Glutamatergic neuron (in vitro differentiated cells): ENCODE data around the gene NCL. TPM values are rescaled to one million over a fixed set of nuclear protein-coding genes. Genes with fewer than 3 reads are reported as not detected.

Experiments used
- DNase-seq: peaks from one replicate; pipeline ENCODE4 v3.0.0; 2022
- H3K27ac Mint-ChIP-seq: one replicate; pipeline ENCODE4 v1.8.0; 2020; ENCODE audit warnings: mild to moderate bottlenecking, mixed read lengths, inconsistent platforms; ENCODE audit not compliant: unreplicated experiment
- H3K27me3 Mint-ChIP-seq: one replicate; pipeline ENCODE4 v1.8.0; 2020; ENCODE audit warnings: mild to moderate bottlenecking, moderate library complexity, mixed read lengths, inconsistent platforms; ENCODE audit not compliant: unreplicated experiment
- H3K36me3 Mint-ChIP-seq: one replicate; pipeline ENCODE4 v1.8.0; 2020; ENCODE audit warnings: mild to moderate bottlenecking, mixed read lengths, inconsistent platforms; ENCODE audit not compliant: unreplicated experiment
- H3K4me1 Mint-ChIP-seq: one replicate; pipeline ENCODE4 v1.8.0; 2020; ENCODE audit warnings: mild to moderate bottlenecking, low read depth, mixed read lengths, inconsistent platforms; ENCODE audit not compliant: unreplicated experiment
- H3K4me3 Mint-ChIP-seq: one replicate; pipeline ENCODE4 v1.8.0; 2020; ENCODE audit warnings: mild to moderate bottlenecking, mixed read lengths, inconsistent platforms; ENCODE audit not compliant: unreplicated experiment
- H3K9me3 Mint-ChIP-seq: one replicate; pipeline ENCODE4 v1.8.0; 2020; ENCODE audit warnings: mild to moderate bottlenecking, moderate library complexity, mixed read lengths, inconsistent platforms; ENCODE audit not compliant: unreplicated experiment
- total RNA-seq: library from RNA; stranded (reverse); fragmentation: NEBNext Ultra II Directional; extraction: Animal tissue kit (Norgen Biotek cat#: 25700); gene quantifications from one replicate; pipeline ENCODE4 v1.2.1, GENCODE V29; 2021; ENCODE audit not compliant: unreplicated experiment
- TF ChIP-seq, protein P1 (sequence below): fragments of 200-600 bp; sonication (generic); IDR thresholded peaks from one replicate; pipeline ENCODE4 v1.5.0; 2021; ENCODE audit not compliant: partially characterized antibody, unreplicated experiment

NCL gene
- total RNA-seq, 1 donor from 2014 or later, result 320 TPM

DNA sequence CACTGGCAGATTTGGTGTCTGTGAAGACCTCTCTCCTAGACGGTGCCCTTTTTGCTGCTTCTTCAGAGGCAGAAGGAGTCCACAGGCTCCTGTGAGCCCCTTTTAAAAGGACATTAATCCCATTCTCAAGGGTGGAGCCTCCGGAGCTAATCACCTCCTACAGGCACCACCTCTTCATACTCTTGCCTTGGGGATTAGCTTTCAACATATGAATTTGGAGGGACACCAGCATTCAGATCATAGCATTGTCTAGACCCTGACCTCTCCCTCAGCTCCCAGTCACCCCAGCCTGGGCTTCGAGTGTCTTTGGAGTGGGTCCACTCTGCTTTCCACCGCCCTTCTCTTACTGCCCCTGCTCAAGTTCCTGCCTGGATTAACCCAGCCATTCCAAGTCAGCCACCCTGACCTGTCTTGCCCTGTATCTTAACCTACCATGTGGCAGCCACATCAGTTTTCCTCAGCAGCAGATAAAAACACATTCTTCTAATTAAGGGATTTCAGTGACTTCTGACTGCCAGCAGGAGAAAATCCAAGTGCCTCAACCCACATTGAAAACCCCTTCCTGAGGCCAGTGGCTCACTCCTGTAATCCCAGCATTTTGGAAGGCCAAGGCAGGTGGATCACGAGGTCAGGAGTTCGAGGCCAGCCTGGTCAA, 6.1 kb upstream of the NCL start:
- Mint-ChIP-seq H3K27ac (no peak overlapping the region), H3K36me3 (peaks cover 6% of the 10 kb centered on the region), H3K27me3 (peaks cover 6% of the 10 kb centered on the region), H3K4me1 (peaks cover 5% of the 10 kb centered on the region), H3K9me3 (peaks cover 4% of the 10 kb centered on the region), H3K4me3 (no peak overlapping the region)
- no peak for DNase-seq
- TF ChIP-seq, protein P1, sequence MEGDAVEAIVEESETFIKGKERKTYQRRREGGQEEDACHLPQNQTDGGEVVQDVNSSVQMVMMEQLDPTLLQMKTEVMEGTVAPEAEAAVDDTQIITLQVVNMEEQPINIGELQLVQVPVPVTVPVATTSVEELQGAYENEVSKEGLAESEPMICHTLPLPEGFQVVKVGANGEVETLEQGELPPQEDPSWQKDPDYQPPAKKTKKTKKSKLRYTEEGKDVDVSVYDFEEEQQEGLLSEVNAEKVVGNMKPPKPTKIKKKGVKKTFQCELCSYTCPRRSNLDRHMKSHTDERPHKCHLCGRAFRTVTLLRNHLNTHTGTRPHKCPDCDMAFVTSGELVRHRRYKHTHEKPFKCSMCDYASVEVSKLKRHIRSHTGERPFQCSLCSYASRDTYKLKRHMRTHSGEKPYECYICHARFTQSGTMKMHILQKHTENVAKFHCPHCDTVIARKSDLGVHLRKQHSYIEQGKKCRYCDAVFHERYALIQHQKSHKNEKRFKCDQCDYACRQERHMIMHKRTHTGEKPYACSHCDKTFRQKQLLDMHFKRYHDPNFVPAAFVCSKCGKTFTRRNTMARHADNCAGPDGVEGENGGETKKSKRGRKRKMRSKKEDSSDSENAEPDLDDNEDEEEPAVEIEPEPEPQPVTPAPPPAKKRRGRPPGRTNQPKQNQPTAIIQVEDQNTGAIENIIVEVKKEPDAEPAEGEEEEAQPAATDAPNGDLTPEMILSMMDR, result no peak

DNA sequence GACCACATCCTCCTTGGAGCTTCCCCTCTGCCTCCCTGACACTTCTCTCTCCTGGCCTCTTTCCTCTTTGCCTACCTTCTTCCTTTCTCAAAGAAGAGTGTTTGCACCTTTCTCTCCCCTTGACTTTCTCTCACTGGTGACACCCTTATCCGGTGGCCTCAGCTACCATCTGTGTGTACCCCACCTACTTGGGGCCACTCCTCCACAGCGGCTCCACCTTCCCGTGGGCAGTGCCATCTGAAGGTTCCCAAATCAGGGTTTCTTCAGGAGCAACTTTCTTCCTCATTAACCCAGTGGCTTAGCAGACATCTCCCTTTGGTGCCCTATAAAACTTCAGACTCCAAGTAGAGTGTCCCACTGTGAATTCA, 5.3 kb upstream of the NCL start:
- H3K27ac Mint-ChIP-seq, result no peak overlapping the region
- peaks cover 6% of the 10 kb centered on the region for H3K36me3 Mint-ChIP-seq
- peaks cover 6% of the 10 kb centered on the region for H3K27me3 Mint-ChIP-seq
- DNase-seq, result no peak
- H3K9me3 Mint-ChIP-seq, result peaks cover 4% of the 10 kb centered on the region
- H3K4me1 Mint-ChIP-seq, result peaks cover 6% of the 10 kb centered on the region
- TF ChIP-seq, protein P1, result no peak
- H3K4me3 Mint-ChIP-seq, result peak overlapping the region; percentile 52

DNA sequence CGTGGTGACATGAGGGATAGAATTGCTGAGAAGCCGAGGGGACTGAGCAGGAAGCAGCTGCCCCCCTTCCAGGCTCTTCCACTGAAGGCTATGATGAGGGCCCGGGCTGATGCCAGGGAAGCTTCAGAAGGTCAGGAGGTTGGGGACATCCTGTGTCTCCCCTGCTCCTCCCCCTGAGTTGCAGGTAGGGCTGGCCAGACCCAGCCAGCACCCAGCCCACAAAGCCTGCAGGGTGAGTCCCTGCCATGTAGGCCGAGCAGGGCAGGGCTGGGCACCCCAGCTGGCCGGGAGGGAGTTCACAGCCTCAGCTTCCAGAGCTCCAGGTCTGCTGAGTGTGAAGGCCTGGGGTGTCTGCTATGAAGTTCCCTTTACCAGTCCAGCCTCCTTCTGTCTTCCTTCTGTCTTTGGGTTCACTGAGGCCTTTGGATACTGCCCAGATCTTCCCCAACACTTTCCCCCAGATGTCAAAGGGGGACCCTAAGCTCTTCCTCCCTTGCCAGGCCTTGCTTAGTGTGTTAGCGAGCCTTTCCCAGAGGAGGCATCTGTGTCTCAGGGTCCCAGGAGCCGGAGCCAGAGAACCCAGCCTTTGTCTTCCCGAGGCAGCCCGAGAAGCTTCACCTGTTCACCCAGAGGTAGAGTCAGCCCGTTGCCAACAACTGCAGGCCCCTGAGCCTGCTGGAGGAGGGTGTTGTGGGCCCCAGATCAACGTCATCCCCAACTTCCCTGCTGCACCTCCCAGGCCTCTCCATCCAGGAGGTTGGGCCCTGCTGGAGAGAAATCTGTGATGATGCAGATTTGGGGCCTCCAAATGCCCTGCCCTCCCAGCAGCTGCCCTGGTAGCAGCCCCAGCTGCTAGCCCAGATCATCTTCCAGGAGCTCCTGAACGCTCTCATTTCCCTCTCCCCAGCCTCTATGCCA, 3.6 kb upstream of the NCL start:
- Mint-ChIP-seq H3K27me3 (peaks cover 11% of the 10 kb centered on the region), H3K36me3 (peaks cover 6% of the 10 kb centered on the region), H3K27ac (peak overlapping the region; percentile 54), H3K4me3 (no peak overlapping the region), H3K4me1 (peaks cover 12% of the 10 kb centered on the region), H3K9me3 (peaks cover 6% of the 10 kb centered on the region)
- TF ChIP-seq, protein P1, result no peak
- no peak for DNase-seq

DNA sequence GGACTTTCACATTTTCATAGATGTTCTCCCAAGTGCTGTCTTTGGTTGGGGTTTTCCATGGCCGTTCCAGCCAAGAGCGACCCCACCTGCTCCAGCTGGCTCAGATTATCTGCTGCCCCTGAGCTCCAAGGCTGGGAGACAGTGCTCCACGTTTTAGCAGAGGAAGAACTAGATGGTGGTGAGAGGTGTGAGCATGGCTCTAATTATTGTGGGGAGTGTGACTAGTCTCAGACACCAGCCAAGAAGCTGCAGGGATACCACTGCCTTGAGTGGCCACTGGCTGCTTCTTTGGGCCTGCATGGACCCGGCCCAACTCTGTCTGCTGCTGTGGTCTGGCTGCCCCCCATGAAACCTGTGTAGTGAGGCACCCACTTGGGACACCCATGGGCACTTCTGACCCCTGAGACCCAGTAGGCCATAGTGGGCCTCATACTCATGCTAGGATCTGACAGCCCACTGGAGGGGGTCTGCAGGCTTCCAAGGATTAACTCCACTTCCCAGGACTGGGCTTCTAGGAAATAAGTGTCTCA, 2.8 kb upstream of the NCL start:
- peaks cover 9% of the 10 kb centered on the region for H3K27me3 Mint-ChIP-seq
- no peak overlapping the region for H3K27ac Mint-ChIP-seq
- H3K36me3 Mint-ChIP-seq, result peaks cover 6% of the 10 kb centered on the region
- TF ChIP-seq, protein P1, result no peak
- H3K4me1 Mint-ChIP-seq, result peaks cover 17% of the 10 kb centered on the region
- H3K9me3 Mint-ChIP-seq, result peaks cover 6% of the 10 kb centered on the region
- DNase-seq, result no peak
- H3K4me3 Mint-ChIP-seq, result no peak overlapping the region
